Thymus (tissue), 11 donors: ENCODE measurements around the gene INSYN1. TPM values are rescaled to one million over a fixed set of nuclear protein-coding genes. Genes with fewer than 3 reads are reported as not detected.
A peak's percentile ranks its signal among the peaks of the same experiment; 100 is the strongest.

Experiments
- DNase-seq, 9 donors: peaks; one replicate each; pipeline ENCODE4 v3.0.0-alpha.2; 2013; ENCODE audit warnings: low spot score in 9 of 9, low read depth in 6 of 9, missing footprints in 1 of 9
- H3K27ac ChIP-seq, 2 donors: one replicate each; pipeline ENCODE4 v1.5.1; 2013; ENCODE audit warnings: control low read depth in 1 of 2, low read depth in 1 of 2, low read length in 1 of 2, mild to moderate bottlenecking in 1 of 2, moderate library complexity in 1 of 2
- H3K27me3 ChIP-seq, 2 donors: one replicate each; pipeline ENCODE4 v1.5.1; 2013; ENCODE audit warnings: low read length in 1 of 2; ENCODE audit not compliant: control insufficient read depth in 2 of 2, insufficient read depth in 1 of 2
- H3K36me3 ChIP-seq, 2 donors: one replicate each; pipeline ENCODE4 v1.5.1; 2013; ENCODE audit warnings: low read length in 1 of 2, mild to moderate bottlenecking in 1 of 2, moderate library complexity in 1 of 2; ENCODE audit not compliant: control insufficient read depth in 2 of 2, insufficient read depth in 2 of 2
- H3K4me1 ChIP-seq, 2 donors: one replicate each; pipeline ENCODE4 v1.5.1; 2013; ENCODE audit warnings: low read length in 2 of 2; ENCODE audit not compliant: control insufficient read depth in 2 of 2, insufficient read depth in 2 of 2
- H3K4me3 ChIP-seq, 2 donors: one replicate each; pipeline ENCODE4 v1.5.1; 2013; ENCODE audit warnings: low read length in 2 of 2, control low read depth in 1 of 2, mild to moderate bottlenecking in 1 of 2
- H3K9me3 ChIP-seq, 2 donors: one replicate each; pipeline ENCODE4 v1.5.1; 2013; ENCODE audit warnings: low read length in 1 of 2, mild to moderate bottlenecking in 1 of 2; ENCODE audit not compliant: control insufficient read depth in 2 of 2, insufficient read depth in 1 of 2
- WGBS: extraction: QIAGEN DNeasy Blood & Tissue Kit; methylation state at CpG from one replicate; pipeline ENCODE4 v1.1.7; 2013; 5-methylcytosine and 5-hydroxymethylcytosine counted together
- polyA plus RNA-seq: library from polyadenylated mRNA; stranded (reverse); fragments of 200-250 nt; gene quantifications from one replicate; pipeline ENCODE4 v1.2.3, GENCODE V29; 2013
- total RNA-seq: library from RNA; stranded (reverse); fragments of 120-200 nt; gene quantifications from one replicate; pipeline ENCODE4 v1.2.4, GENCODE V29; 2013
- donor health status: healthy.

The INSYN1 gene
- total and polyA plus RNA-seq, 2 donors, result 0.61 to 1.1 TPM

- Histone ChIP-seq H3K27me3 (peaks cover 42 to 74% of the 10 kb centered on the region in 2 donors), H3K4me3 (peak overlapping the region in 1 of 2 donors; percentile 15), H3K4me1 (no peaks in the 10 kb centered on the region), H3K36me3 (no peaks in the 10 kb centered on the region), H3K9me3 (no peaks in the 10 kb centered on the region), H3K27ac (no peak overlapping the region)
- no peak for DNase-seq
- 2% methylated on average over 51 of the region's 56 CpGs for WGBS
Observed at GRCh38 chr15:73752806-73753193, 351 bp downstream of the INSYN1 start.

GRCh38 chr15:73751899-73752805 lies 999 bp downstream of the INSYN1 start:
- peaks cover 42 to 80% of the 10 kb centered on the region in 2 donors for H3K27me3 ChIP-seq

DNA sequence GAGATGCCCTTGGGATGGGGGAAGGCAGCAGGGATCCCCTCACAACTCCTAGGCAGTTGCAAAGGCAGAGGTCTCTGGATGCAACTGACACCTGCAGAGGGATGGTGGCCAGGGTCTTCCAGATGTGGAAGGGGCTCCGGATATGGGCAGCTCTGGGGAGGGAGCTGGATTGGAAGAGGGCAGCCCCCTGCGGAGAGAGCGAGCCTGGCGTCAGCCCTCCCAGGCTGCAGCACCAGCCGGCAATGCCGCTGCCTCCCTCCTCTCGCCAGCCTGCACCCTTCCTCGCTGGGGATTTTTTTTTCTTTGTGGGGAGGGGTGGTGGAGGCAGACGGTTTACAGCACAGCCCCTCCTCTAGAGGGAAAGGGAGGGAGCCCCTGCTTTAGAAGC lies 1.6 kb downstream of the INSYN1 start:
- Histone ChIP-seq H3K27ac (no peak overlapping the region), H3K36me3 (no peaks in the 10 kb centered on the region), H3K9me3 (no peaks in the 10 kb centered on the region), H3K27me3 (peaks cover 42 to 87% of the 10 kb centered on the region in 2 donors), H3K4me1 (no peaks in the 10 kb centered on the region), H3K4me3 (no peak overlapping the region)
- no peak for DNase-seq
- WGBS, result 18% methylated on average over 9 of the region's 9 CpGs

More at GRCh38 chr15:73751899-73752805, 999 bp downstream of the INSYN1 start:
- Histone ChIP-seq H3K4me3 (peak overlapping the region in 1 of 2 donors; percentile 15), H3K27ac (no peak overlapping the region), H3K36me3 (no peaks in the 10 kb centered on the region), H3K4me1 (no peaks in the 10 kb centered on the region), H3K9me3 (no peaks in the 10 kb centered on the region)
- WGBS, result 2% methylated on average over 79 of the region's 79 CpGs
- DNase-seq, result no peak

GRCh38 chr15:73750951-73751350 lies 2.2 kb downstream of the INSYN1 start:
- 88% methylated on average over 20 of the region's 20 CpGs for WGBS
- no peak for DNase-seq

DNA sequence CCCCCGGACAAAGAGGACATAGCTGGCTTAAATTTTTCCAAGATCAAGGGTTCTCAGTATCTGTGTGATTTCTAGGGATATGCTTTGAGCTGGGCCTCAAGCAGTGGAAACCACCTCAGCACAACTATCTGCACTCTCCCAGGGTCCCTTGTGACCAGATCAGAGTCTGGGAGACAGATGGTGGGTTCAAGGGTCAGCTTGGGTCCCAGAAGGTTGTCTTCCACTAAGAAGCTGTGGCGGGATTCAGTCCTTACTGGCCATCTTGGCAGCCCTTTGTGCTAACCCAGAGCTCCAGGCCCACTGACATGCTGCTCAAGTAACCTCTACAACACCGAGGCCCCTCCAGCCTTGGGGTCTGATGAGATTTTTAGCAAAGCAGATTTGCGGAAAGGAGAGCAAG lies 2.7 kb downstream of the INSYN1 start:
- no peak overlapping the region for H3K4me3 ChIP-seq
- peaks cover 40 to 86% of the 10 kb centered on the region in 2 donors for H3K27me3 ChIP-seq
- H3K4me1 ChIP-seq, result no peaks in the 10 kb centered on the region
- H3K9me3 ChIP-seq, result no peaks in the 10 kb centered on the region
- H3K27ac ChIP-seq, result no peak overlapping the region
- WGBS, result 90% methylated on average over 4 of the region's 4 CpGs
- DNase-seq, result no peak
- H3K36me3 ChIP-seq, result no peaks in the 10 kb centered on the region

More at GRCh38 chr15:73750951-73751350, 2.2 kb downstream of the INSYN1 start:
- Histone ChIP-seq H3K4me1 (no peaks in the 10 kb centered on the region), H3K27ac (no peak overlapping the region), H3K27me3 (peaks cover 40 to 88% of the 10 kb centered on the region in 2 donors), H3K36me3 (no peaks in the 10 kb centered on the region), H3K9me3 (no peaks in the 10 kb centered on the region), H3K4me3 (no peak overlapping the region)

DNA sequence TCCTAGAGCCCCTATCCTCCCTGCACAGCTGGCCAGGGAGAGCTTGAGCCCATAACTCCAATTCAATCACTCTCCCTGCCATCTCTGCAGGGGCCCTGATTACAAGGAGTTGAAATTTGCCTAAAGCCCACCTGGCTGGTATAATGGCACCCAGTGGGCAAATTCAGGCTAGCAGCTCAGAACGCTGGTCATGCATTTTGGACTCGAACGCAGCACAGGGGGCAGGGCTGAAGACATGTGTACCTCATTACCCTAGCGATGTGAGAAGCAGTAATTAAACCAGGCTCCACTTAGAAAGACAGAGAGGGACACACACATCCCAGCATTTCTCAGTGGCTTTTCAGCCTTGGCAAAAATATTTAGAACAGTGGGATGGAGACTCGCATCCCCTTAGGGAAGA lies 3.2 kb downstream of the INSYN1 start:
- H3K27me3 ChIP-seq, result peaks cover 40 to 84% of the 10 kb centered on the region in 2 donors
- no peak overlapping the region for H3K4me3 ChIP-seq
- no peaks in the 10 kb centered on the region for H3K4me1 ChIP-seq
- DNase-seq, result no peak
- H3K27ac ChIP-seq, result no peak overlapping the region
- H3K36me3 ChIP-seq, result no peaks in the 10 kb centered on the region
- WGBS, result 94% methylated on average over 5 of the region's 5 CpGs
- no peaks in the 10 kb centered on the region for H3K9me3 ChIP-seq

- no peaks in the 10 kb centered on the region for H3K36me3 ChIP-seq
- no peaks in the 10 kb centered on the region for H3K4me1 ChIP-seq
- no peaks in the 10 kb centered on the region for H3K9me3 ChIP-seq
- no peak overlapping the region for H3K27ac ChIP-seq
- no peak overlapping the region for H3K4me3 ChIP-seq
- 88% methylated on average over 5 of the region's 5 CpGs for WGBS
- DNase-seq, result no peak
- H3K27me3 ChIP-seq, result peaks cover 35 to 79% of the 10 kb centered on the region in 2 donors
Observed at GRCh38 chr15:73749533-73749932, 3.6 kb downstream of the INSYN1 start.

- peaks cover 27 to 71% of the 10 kb centered on the region in 2 donors for H3K27me3 ChIP-seq
- WGBS, result 75% methylated on average over 6 of the region's 6 CpGs
- DNase-seq, result no peak
- no peak overlapping the region for H3K4me3 ChIP-seq
- H3K27ac ChIP-seq, result no peak overlapping the region
- H3K36me3 ChIP-seq, result no peaks in the 10 kb centered on the region
- H3K4me1 ChIP-seq, result no peaks in the 10 kb centered on the region
- no peaks in the 10 kb centered on the region for H3K9me3 ChIP-seq
Observed at GRCh38 chr15:73748730-73749129, 4.4 kb downstream of the INSYN1 start.

- H3K4me3 ChIP-seq, result no peak overlapping the region
- H3K4me1 ChIP-seq, result no peaks in the 10 kb centered on the region
- H3K27me3 ChIP-seq, result peaks cover 20 to 65% of the 10 kb centered on the region in 2 donors
- H3K9me3 ChIP-seq, result no peaks in the 10 kb centered on the region
- H3K27ac ChIP-seq, result no peak overlapping the region
- 81% methylated on average over 11 of the region's 11 CpGs for WGBS
- DNase-seq, result no peak
- H3K36me3 ChIP-seq, result no peaks in the 10 kb centered on the region
Observed at GRCh38 chr15:73747847-73748590, 5.1 kb downstream of the INSYN1 start.
